ENCODE results near the gene DISP1. TPM values are rescaled to one million over a fixed set of nuclear protein-coding genes. Genes with fewer than 3 reads are reported as not detected.

Gene DISP1
- polyA plus RNA-seq, 12 donors, result 8.0 to 13.7 (median 10.5) TPM; not detected in 1

GRCh38 chr1:222861062-222861461 lies 46.2 kb downstream of the DISP1 start:
- no peak for DNase-seq

Other genes starting within 250 kb of the DISP1 start
- gene TAF1A, start 225.1 kb upstream of the DISP1 start, polyA plus RNA-seq (ENCODE audit: insufficient read length in 12 of 12), result 10 to 100 TPM in 8 of 12 donors, 1 to 10 TPM in 2, not detected in 2; 8.9 to 12.4 (median 10.8) TPM
- gene MIA3, start 196.9 kb upstream of the DISP1 start, polyA plus RNA-seq (ENCODE audit: insufficient read length in 12 of 12), result 100 to 1,000 TPM in 1 of 12 donors, 10 to 100 TPM in 10, not detected in 1; 45.6 to 103 (median 57.9) TPM
- gene AIDA, start 102.5 kb upstream of the DISP1 start, polyA plus RNA-seq (ENCODE audit: insufficient read length in 12 of 12), result 10 to 100 TPM in 11 of 12 donors, not detected in 1; 54.2 to 82.5 (median 63.0) TPM
- gene BROX, start 102.5 kb upstream of the DISP1 start, polyA plus RNA-seq (ENCODE audit: insufficient read length in 12 of 12), result 10 to 100 TPM in 11 of 12 donors, not detected in 1; 20.7 to 34.5 (median 27.0) TPM
- under 1 TPM in 7 of 12 donors, not detected in 5; 0.18 to 0.54 (median 0.27) TPM for gene FAM177B, start 77.8 kb upstream of the DISP1 start, polyA plus RNA-seq (ENCODE audit: insufficient read length in 12 of 12)